PFSK-1 (cell line): ENCODE results near the gene KIF1B.

Source experiments
- FOXP2 ChIP-seq: optimal IDR thresholded peaks from 2 replicates; pipeline ENCODE3; 2011; ENCODE audit warnings: borderline replicate concordance, control low read depth, inconsistent platforms; ENCODE audit not compliant: insufficient read depth; ENCODE audit errors: extremely low read length, extremely low read depth
- POLR2AphosphoS5 ChIP-seq: IDR thresholded peaks from 2 replicates; pipeline ENCODE4 v1.6.1; 2012; ENCODE audit warnings: low read depth, mild to moderate bottlenecking, control low read depth, low read length, moderate library complexity
- SIN3A ChIP-seq: IDR thresholded peaks from 2 replicates; pipeline ENCODE4 v1.6.1; 2012; ENCODE audit warnings: mild to moderate bottlenecking, low read length, moderate library complexity, borderline replicate concordance; ENCODE audit not compliant: insufficient read depth
- TAF1 ChIP-seq: IDR thresholded peaks from 2 replicates; pipeline ENCODE4 v1.6.1; 2012; ENCODE audit warnings: low read length, control low read depth, borderline replicate concordance; ENCODE audit not compliant: insufficient read depth
- TF ChIP-seq, protein P1 (sequence below), 2 experiments: IDR thresholded peaks; 2 replicates each; pipeline versions ENCODE4 v1.6.1 to v1.8.0; 2011 to 2012; ENCODE audit warnings: low read depth in 2 of 2, low read length in 2 of 2, control low read depth in 1 of 2, inconsistent platforms in 1 of 2, mild to moderate bottlenecking in 1 of 2, moderate library complexity in 1 of 2; ENCODE audit not compliant: insufficient read depth in 1 of 2

KIF1B gene

GRCh38 chr1:10267921-10268320 is 57.6 kb downstream of the KIF1B start:
- TF ChIP-seq FOXP2 (no peak), POLR2AphosphoS5 (no peak), TAF1 (no peak), SIN3A (no peak)
- TF ChIP-seq, protein P1, sequence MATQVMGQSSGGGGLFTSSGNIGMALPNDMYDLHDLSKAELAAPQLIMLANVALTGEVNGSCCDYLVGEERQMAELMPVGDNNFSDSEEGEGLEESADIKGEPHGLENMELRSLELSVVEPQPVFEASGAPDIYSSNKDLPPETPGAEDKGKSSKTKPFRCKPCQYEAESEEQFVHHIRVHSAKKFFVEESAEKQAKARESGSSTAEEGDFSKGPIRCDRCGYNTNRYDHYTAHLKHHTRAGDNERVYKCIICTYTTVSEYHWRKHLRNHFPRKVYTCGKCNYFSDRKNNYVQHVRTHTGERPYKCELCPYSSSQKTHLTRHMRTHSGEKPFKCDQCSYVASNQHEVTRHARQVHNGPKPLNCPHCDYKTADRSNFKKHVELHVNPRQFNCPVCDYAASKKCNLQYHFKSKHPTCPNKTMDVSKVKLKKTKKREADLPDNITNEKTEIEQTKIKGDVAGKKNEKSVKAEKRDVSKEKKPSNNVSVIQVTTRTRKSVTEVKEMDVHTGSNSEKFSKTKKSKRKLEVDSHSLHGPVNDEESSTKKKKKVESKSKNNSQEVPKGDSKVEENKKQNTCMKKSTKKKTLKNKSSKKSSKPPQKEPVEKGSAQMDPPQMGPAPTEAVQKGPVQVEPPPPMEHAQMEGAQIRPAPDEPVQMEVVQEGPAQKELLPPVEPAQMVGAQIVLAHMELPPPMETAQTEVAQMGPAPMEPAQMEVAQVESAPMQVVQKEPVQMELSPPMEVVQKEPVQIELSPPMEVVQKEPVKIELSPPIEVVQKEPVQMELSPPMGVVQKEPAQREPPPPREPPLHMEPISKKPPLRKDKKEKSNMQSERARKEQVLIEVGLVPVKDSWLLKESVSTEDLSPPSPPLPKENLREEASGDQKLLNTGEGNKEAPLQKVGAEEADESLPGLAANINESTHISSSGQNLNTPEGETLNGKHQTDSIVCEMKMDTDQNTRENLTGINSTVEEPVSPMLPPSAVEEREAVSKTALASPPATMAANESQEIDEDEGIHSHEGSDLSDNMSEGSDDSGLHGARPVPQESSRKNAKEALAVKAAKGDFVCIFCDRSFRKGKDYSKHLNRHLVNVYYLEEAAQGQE (IDR thresholded peaks at IDR 0.05; ENCODE audit: insufficient read depth in 1 of 2, low read depth in 2 of 2, low read length in 2 of 2) = no peak

- TF ChIP-seq SIN3A (no peak), TAF1 (no peak), FOXP2 (no peak), POLR2AphosphoS5 (no peak)
- TF ChIP-seq, protein P1 (IDR thresholded peaks at IDR 0.05; ENCODE audit: insufficient read depth in 1 of 2, low read depth in 2 of 2, low read length in 2 of 2) = no peak
Observed at GRCh38 chr1:10271090-10271489, 60.7 kb downstream of the KIF1B start.

DNA sequence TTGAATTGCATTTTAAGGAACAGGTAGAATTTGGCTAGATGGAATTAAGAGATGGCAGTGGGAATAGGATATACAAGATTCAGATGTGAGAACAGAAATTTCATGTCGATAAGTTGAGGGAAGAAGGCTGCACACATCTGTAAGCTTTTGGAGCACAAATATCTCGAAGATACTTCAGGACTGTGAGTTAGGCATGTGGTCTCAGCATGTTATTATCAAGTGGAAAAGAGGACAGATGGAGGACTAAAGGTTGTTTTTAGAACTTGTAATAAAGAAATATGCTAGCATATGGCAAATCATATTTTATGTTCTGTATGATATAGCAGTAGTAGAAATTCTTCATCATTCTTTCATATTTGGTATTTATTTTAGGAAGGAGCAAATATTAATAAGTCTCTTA is 61.5 kb downstream of the KIF1B start:
- TF ChIP-seq TAF1 = no peak
- TF ChIP-seq, protein P1 (IDR thresholded peaks at IDR 0.05; ENCODE audit: insufficient read depth in 1 of 2, low read depth in 2 of 2, low read length in 2 of 2) = no peak
- no peak for TF ChIP-seq SIN3A
- no peak for TF ChIP-seq FOXP2
- TF ChIP-seq POLR2AphosphoS5 = no peak

- TF ChIP-seq POLR2AphosphoS5 = no peak
- TF ChIP-seq TAF1 = no peak
- TF ChIP-seq SIN3A = no peak
- no peak for TF ChIP-seq FOXP2
- TF ChIP-seq, protein P1 (IDR thresholded peaks at IDR 0.05; ENCODE audit: insufficient read depth in 1 of 2, low read depth in 2 of 2, low read length in 2 of 2) = no peak
Observed at GRCh38 chr1:10272274-10272673, 61.9 kb downstream of the KIF1B start.

DNA sequence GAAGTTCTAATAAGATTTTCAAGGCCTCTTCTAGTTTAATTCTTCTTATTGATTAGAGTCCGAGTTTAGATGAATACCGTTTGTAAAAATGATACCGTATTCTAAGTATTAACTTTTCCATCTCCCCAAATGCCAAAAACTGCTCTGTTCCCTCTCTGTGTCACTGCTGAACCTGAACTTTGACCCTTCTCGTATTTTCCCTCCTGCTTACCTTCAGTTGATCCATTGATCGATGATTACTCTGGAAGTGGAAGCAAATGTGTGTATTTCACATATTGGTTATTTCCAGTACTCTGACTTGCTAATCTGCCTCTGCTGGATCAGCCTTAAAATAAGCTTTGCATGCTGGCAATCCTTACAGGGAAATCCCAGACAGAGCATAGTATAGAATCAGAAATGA is 68.5 kb downstream of the KIF1B start:
- TF ChIP-seq, protein P1 (IDR thresholded peaks at IDR 0.05; ENCODE audit: insufficient read depth in 1 of 2, low read depth in 2 of 2, low read length in 2 of 2) = no peak
- TF ChIP-seq FOXP2 = no peak
- TF ChIP-seq POLR2AphosphoS5 = no peak
- TF ChIP-seq SIN3A = no peak
- no peak for TF ChIP-seq TAF1
